ENCODE results near the gene SLC16A12.

SLC16A12 gene

GRCh38 chr10:89513206-89513605 is 22.2 kb downstream of the SLC16A12 start:
- no peak for DNase-seq (ENCODE audit: low read depth in 3 of 3)

- DNase-seq (ENCODE audit: low read depth in 3 of 3): no peak
These were observed 29.6 kb downstream of the SLC16A12 start for GRCh38 chr10:89505640-89506275.

GRCh38 chr10:89504691-89505090 is 30.7 kb downstream of the SLC16A12 start:
- no peak for DNase-seq (ENCODE audit: low read depth in 3 of 3)

- no peak for DNase-seq (ENCODE audit: low read depth in 3 of 3)
These were observed 31.6 kb downstream of the SLC16A12 start for GRCh38 chr10:89503652-89504370.

GRCh38 chr10:89503151-89503550 is 32.2 kb downstream of the SLC16A12 start:
- no peak for DNase-seq (ENCODE audit: low read depth in 3 of 3)

- DNase-seq (ENCODE audit: low read depth in 3 of 3): no peak
These were observed 32.8 kb downstream of the SLC16A12 start for GRCh38 chr10:89502549-89502948.

DNA sequence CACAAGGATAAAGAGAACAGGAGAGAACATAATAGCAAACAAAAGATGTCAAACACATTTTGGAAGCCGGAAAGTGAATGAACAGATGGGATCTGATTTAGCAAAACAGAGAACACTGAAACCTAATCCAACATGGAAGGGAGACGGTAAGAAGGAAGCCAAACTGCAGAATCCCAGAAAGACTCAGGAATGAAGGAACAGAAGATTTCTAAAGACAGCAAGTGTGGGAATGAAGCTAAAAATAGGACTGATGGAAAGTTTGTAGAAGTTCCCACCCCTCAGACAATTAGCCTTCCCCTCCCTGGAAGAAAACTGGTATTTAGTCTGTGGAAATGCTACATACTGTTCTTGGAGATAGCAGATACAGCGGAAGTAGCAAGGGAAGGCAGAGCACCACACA is 40.8 kb downstream of the SLC16A12 start:
- DNase-seq (ENCODE audit: low read depth in 3 of 3): no peak

- no peak for DNase-seq (ENCODE audit: low read depth in 3 of 3)
These were observed 41.3 kb downstream of the SLC16A12 start for GRCh38 chr10:89494068-89494467.

DNA sequence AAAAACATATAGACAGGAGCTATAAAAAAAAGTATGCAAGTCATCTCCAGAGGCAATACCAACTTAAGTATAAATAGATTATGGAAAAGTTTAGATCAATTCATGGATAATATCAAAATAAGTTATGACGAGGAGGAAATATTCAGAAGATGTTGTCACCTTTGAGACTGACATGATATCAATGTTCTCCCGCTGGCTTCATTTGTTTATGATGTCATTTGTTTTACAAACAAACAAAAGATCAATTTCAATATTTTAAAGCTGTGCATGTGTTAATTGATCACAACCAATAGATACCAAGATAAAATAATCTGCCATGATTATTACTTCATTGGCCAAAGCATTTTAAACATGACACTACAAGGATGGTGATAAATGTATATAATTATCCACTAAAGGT is 43.5 kb downstream of the SLC16A12 start:
- DNase-seq (ENCODE audit: low read depth in 3 of 3): no peak

GRCh38 chr10:89490596-89491335 is 44.6 kb downstream of the SLC16A12 start:
- DNase-seq (ENCODE audit: low read depth in 3 of 3): no peak

- no peak for DNase-seq (ENCODE audit: low read depth in 3 of 3)
These were observed 53.1 kb downstream of the SLC16A12 start for GRCh38 chr10:89482256-89482655.

DNA sequence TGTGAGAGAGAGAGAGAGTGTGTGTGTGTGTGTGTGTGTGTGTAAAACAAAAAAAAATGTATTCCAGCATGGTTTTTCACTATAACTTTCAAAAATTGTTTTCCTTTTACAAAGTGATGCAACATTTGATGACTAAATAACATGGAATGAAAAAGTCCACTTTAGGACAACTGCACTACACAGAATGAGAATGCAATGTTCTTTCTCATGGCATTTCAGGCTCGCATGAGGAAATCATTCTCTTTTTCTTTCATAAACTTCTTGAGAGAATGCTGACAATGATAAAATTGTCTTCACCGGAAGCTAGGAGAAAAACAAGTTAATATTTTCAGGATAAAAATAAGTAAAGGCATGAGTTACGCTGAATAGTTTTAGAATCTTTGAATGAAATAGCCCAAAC is 53.7 kb downstream of the SLC16A12 start:
- DNase-seq (ENCODE audit: low read depth in 3 of 3): no peak

GRCh38 chr10:89479771-89480446 is 55.5 kb downstream of the SLC16A12 start:
- DNase-seq (ENCODE audit: low read depth in 3 of 3): no peak

DNA sequence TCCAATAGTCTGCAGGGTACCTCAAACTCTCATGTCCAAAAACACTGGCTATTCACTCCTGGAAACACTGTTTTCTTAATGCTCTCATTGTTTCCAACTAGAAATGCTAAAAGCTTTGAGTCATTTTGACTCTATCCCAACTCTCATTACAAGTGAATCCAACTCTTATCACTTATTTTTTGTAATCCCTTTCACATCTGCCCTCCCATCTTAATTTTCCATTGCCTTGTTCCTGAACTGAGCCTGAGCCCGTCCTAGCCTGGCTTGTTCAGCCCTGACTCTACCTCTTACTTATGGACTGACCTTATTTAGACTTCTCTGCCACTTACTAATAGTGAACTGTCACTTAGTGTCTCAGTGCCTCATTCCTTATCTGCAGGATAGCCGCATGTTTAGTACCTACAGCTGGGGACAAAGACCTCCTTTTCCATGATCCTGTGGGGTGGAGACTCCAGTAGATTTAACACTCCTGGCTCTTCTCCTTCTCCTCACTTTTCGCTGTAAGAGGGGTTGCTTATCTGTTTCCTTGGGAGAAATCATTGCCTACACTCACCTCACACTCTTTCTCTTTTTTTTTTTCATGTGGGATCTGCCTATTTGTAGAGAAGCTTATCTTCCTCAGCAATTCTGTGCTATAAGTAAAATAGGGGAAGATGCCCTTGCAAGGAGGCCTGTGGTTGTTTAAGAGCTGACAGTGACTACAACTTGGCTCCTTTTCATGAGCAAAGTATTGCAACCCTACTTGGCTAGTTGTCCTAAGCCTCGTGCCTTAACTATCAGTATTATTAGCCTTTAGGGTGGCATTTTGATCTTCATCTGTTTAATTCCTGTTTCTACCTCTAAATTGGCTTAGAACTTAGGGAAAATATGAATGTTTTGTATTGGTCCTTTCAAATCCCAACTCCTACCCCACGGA is 56.4 kb downstream of the SLC16A12 start:
- DNase-seq (ENCODE audit: low read depth in 3 of 3): no peak

DNA sequence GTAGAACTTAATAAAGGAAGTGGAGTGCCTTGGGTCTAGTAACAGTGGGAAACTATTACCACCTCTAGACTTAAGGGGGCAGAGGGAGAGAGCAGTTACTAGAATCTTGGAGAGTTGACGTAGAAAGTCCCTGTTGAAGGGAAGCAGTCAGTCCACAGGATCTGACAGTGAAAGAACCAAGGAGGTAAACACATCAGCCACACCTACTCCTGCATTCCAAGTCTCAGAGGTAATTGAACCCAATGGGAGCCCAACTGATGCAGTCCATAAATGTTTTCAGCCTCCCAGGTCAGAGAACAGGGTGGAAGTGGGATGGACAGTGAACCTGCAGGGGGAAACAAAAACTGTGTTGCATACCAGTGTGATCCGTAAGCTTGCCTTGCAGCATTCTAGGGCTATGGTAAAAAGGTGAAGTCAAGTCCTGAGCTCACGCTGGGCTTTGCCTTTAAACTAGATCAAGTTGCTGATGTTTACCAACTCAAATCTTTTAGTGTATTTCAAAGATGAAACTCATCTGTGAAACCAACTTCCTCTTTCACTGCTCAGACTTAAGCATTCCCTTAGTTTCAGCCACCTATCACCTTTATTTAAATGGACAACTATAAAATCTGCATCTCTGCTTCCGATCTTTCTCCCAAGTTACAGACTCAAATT is 57.2 kb downstream of the SLC16A12 start:
- no peak for DNase-seq (ENCODE audit: low read depth in 3 of 3)

DNA sequence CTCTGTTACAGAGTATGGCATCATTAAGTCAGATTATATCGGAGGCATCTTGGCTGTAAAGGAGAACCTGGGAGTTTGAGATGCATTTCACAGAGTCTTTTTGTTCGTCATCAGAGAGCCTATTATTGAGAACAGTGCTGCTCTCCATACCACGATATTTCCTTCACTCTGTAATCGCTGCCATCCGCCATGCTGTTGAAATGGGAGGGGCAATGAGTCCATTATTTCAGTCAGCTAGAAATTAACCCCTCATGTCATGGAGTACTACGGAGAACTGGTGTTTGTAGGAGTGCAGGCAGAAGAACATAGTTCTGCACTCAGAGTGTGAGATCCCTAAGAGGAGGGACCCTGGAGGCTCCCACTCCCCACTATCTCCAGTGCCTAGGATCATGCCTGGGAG is 59.2 kb downstream of the SLC16A12 start:
- DNase-seq (ENCODE audit: low read depth in 3 of 3): no peak

GRCh38 chr10:89475591-89475998 is 59.8 kb downstream of the SLC16A12 start:
- no peak for DNase-seq (ENCODE audit: low read depth in 3 of 3)

- DNase-seq (ENCODE audit: low read depth in 3 of 3): no peak
These were observed 60.3 kb downstream of the SLC16A12 start for GRCh38 chr10:89475125-89475524.

DNA sequence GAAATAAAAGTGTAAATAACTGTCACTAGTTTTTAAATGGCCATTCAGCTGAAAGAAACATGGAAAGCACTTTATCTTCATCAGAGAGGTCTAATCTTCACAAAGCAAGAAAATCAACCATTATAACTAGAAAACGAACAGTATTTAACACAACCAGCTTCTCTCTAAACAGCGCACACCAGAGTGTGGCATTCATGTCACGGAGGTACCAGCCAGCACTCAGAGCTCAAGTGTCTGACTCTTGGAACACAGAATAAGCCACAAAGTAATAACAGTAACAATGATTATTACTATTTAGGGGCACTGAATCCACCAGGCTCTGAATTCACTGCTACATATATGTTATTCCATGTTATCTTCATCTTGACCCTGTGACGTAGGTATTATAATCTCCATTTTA is 60.9 kb downstream of the SLC16A12 start:
- DNase-seq (ENCODE audit: low read depth in 3 of 3): no peak

DNA sequence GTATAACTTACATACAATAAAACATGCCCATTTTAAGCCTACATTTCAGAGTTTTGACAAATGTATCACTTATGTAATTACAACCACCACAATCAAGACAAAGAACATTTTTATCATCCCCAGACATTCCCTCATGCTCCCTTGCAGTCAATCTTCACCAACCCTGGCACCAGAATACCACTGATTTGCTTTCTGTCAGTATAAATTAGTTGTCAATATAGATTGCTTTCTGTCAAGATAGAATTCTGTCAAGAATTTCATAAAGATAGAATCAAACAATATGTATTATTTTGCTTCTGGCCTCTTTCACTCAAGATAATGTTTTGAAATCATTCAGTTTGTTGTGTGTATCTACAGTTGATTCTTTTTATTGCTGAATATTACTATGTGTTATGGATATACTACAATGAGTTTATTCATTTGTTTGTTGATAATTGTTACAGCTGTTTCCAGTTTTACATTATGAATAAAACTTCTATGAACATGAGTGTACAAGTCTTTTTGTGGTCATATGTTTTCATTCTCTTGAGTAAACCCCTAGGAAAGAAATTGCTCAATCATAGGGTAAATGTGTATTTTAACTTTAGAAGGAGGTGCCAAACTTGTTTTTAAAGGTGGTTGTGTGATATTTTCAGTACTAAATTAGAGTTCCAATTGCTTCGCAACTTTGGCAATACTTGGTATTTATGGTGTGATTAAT is 64.1 kb downstream of the SLC16A12 start:
- no peak for DNase-seq (ENCODE audit: low read depth in 3 of 3)

Measured in stimulated activated CD4-positive, alpha-beta T cell treated with anti-CD3 and anti-CD28 coated beads, TNF-alpha, amount 100 ng/mL, for 24 hours (primary cell).